SJCRH30 (cell line): ENCODE measurements around the gene C9orf78. TPM values are rescaled to one million over a fixed set of nuclear protein-coding genes. Genes with fewer than 3 reads are reported as not detected.

Experiments used
- DNase-seq, 2 experiments: peaks; one replicate each; pipeline ENCODE4 v3.0.0-alpha.2; 2015 to 2020
- H3K27ac ChIP-seq: fragments of 250-450 bp; sonication (Bioruptor Pico); 2 replicates; pipeline ENCODE4 v1.5.1; 2020; ENCODE audit warnings: mild to moderate bottlenecking, moderate library complexity
- H3K27me3 ChIP-seq: fragments of 250-450 bp; sonication (Bioruptor Pico); 2 replicates; pipeline ENCODE4 v1.5.1; 2020; ENCODE audit warnings: mild to moderate bottlenecking, moderate library complexity
- H3K36me3 ChIP-seq: fragments of 250-450 bp; sonication (Bioruptor Pico); 2 replicates; pipeline ENCODE4 v1.5.1; 2020; ENCODE audit warnings: mild to moderate bottlenecking, moderate library complexity
- H3K4me1 ChIP-seq: fragments of 250-450 bp; sonication (Bioruptor Pico); 2 replicates; pipeline ENCODE4 v1.5.1; 2020; ENCODE audit warnings: mild to moderate bottlenecking, moderate library complexity
- H3K4me3 ChIP-seq: fragments of 250-450 bp; sonication (Bioruptor Pico); 2 replicates; pipeline ENCODE4 v1.5.1; 2020; ENCODE audit warnings: mild to moderate bottlenecking, moderate library complexity
- H3K9me3 ChIP-seq: fragments of 250-450 bp; sonication (Bioruptor Pico); replicated peaks from 2 replicates; pipeline ENCODE4 v1.5.1; 2020; ENCODE audit warnings: mild to moderate bottlenecking, moderate library complexity
- total RNA-seq: library from RNA; depleted of rRNA; stranded (reverse); fragments of >200 nt; shearing (Covaris generic); gene quantifications from 2 replicates; pipeline ENCODE4 v1.2.3, GENCODE V29; 2014

C9orf78 gene
- total RNA-seq, 1 experiment from 2014 or later: 74.1 TPM

DNA sequence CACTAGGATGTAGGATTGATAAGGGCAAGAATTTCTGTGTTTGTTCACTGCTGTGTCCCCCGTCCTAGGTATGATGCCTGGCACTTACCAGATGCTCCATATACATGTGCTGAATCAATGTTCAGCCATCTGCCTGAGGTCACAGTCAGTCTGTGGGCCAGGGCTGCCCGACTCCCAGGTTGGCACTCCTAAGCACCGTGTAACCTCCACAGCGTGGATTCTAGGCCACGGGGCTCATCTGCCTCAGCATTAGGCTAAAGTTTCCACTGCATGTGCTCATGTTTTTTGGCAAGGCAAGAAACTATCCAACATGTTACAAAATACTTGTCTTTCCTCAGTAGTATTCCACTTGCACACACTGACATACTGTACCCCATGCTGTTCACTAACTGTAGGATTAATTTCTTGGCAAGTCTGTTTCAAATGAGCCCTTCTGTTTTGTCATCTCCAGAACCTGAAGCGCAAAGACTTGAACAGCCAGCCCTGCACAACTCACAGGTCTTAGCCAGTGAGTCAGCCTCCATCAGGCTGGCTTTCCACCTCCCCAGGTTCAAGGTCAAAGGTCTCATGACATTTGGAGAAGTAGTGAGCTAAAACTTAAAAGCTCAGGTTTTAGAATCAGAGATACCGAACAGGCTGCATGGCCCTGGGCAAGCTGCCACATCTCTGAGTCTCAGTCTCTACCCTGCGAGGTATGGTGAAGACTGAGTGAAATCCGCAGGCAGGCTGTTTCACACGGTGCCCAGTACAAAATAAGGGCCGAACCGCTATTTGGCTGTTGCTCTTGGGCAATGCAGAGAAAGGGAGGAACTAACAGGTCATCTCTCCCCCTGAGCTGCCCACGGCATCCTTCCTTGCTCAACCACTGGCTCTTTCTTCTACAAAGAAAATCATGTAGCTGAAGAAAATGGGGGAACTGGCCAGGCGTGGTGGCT lies 18.3 kb downstream of the C9orf78 start:
- peaks cover 40% of the 10 kb centered on the region for H3K36me3 ChIP-seq
- H3K4me1 ChIP-seq: no peaks in the 10 kb centered on the region
- H3K9me3 ChIP-seq: no peaks in the 10 kb centered on the region
- H3K27me3 ChIP-seq: no peaks in the 10 kb centered on the region
- H3K27ac ChIP-seq: no peak overlapping the region
- no peak for DNase-seq
- no peak overlapping the region for H3K4me3 ChIP-seq

- Histone ChIP-seq H3K27ac (no peak overlapping the region), H3K4me1 (no peaks in the 10 kb centered on the region), H3K9me3 (no peaks in the 10 kb centered on the region), H3K36me3 (peaks cover 31% of the 10 kb centered on the region), H3K4me3 (no peak overlapping the region), H3K27me3 (no peaks in the 10 kb centered on the region)
- no peak for DNase-seq
Observed at GRCh38 chr9:129815278-129815677, 19.8 kb downstream of the C9orf78 start.

GRCh38 chr9:129814432-129815223 lies 20.4 kb downstream of the C9orf78 start:
- Histone ChIP-seq H3K27me3 (no peaks in the 10 kb centered on the region), H3K4me1 (no peaks in the 10 kb centered on the region), H3K4me3 (no peak overlapping the region), H3K9me3 (no peaks in the 10 kb centered on the region), H3K36me3 (peaks cover 28% of the 10 kb centered on the region), H3K27ac (no peak overlapping the region)
- DNase-seq: no peak

GRCh38 chr9:129813661-129814060 lies 21.4 kb downstream of the C9orf78 start:
- no peaks in the 10 kb centered on the region for H3K9me3 ChIP-seq
- H3K27me3 ChIP-seq: no peaks in the 10 kb centered on the region
- no peak for DNase-seq
- peaks cover 28% of the 10 kb centered on the region for H3K36me3 ChIP-seq
- no peaks in the 10 kb centered on the region for H3K4me1 ChIP-seq
- no peak overlapping the region for H3K4me3 ChIP-seq
- H3K27ac ChIP-seq: no peak overlapping the region

DNA sequence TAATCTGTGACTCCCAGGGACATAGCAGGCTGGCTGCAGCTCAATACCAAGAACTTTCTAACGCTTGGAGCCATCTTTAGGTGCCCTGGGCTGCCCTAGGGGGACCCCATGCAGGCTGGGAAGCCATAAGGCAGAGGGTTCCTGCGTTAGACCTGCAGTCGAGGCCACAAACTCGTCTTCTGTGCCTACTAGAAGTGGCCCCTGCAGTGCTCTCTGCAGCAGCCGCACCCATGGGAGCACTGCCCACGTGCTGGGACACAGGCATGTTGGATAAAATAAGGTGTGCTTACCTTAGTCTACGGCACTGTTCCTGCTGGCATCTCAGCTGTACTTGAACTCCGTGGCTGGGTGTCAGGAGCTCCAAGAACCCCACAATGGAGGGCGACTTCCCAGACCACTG lies 22.7 kb downstream of the C9orf78 start:
- H3K4me1 ChIP-seq: no peaks in the 10 kb centered on the region
- H3K9me3 ChIP-seq: no peaks in the 10 kb centered on the region
- DNase-seq: no peak
- H3K36me3 ChIP-seq: peaks cover 20% of the 10 kb centered on the region; the same call in 1 of the 2 replicates
- no peak overlapping the region for H3K27ac ChIP-seq
- H3K4me3 ChIP-seq: no peak overlapping the region
- H3K27me3 ChIP-seq: no peaks in the 10 kb centered on the region

GRCh38 chr9:129811967-129812363 lies 23.1 kb downstream of the C9orf78 start:
- H3K36me3 ChIP-seq: peaks cover 20% of the 10 kb centered on the region; the same call in 1 of the 2 replicates
- H3K4me1 ChIP-seq: no peaks in the 10 kb centered on the region
- no peak for DNase-seq
- no peak overlapping the region for H3K27ac ChIP-seq
- no peak overlapping the region for H3K4me3 ChIP-seq
- H3K9me3 ChIP-seq: no peaks in the 10 kb centered on the region
- H3K27me3 ChIP-seq: no peaks in the 10 kb centered on the region

DNA sequence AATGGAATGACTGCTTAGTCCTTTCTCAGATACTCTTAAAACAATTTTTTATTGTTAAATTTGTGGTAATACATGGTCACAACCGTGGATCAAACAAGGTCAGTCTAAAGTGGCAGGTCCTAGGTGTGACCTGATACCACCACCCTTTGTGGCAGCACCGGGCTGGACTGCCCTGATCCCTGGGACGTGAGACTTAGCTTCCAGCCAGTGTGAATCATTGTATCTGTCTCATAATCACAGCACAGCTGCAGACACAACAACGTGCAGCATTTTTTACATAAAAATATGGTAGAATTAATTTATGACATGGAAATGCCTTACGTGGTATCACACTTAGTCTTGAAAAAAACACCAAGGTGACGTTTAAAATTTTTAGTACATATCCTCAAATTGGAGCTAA lies 24.3 kb downstream of the C9orf78 start:
- DNase-seq: no peak
- Histone ChIP-seq H3K36me3 (peaks cover 21% of the 10 kb centered on the region; the same call in 1 of the 2 replicates), H3K27me3 (no peaks in the 10 kb centered on the region), H3K9me3 (no peaks in the 10 kb centered on the region), H3K27ac (no peak overlapping the region), H3K4me1 (no peaks in the 10 kb centered on the region), H3K4me3 (no peak overlapping the region)

GRCh38 chr9:129810116-129810515 lies 25.0 kb downstream of the C9orf78 start:
- H3K9me3 ChIP-seq: no peaks in the 10 kb centered on the region
- no peak for DNase-seq
- H3K4me1 ChIP-seq: no peaks in the 10 kb centered on the region
- no peaks in the 10 kb centered on the region for H3K27me3 ChIP-seq
- 0 out of 2 replicates have a peak, but pooled peaks cover 18% of the 10 kb centered on the region for H3K36me3 ChIP-seq
- H3K4me3 ChIP-seq: no peak overlapping the region
- H3K27ac ChIP-seq: no peak overlapping the region

- Histone ChIP-seq H3K4me1 (no peaks in the 10 kb centered on the region), H3K36me3 (0 out of 2 replicates have a peak, but pooled peaks cover 18% of the 10 kb centered on the region), H3K9me3 (no peaks in the 10 kb centered on the region), H3K27me3 (no peaks in the 10 kb centered on the region), H3K4me3 (no peak overlapping the region), H3K27ac (no peak overlapping the region)
- DNase-seq: no peak
Observed at GRCh38 chr9:129809346-129809745, 25.7 kb downstream of the C9orf78 start.

GRCh38 chr9:129806061-129806460 lies 29.0 kb downstream of the C9orf78 start:
- Histone ChIP-seq H3K36me3 (0 out of 2 replicates have a peak, but pooled peaks cover 10% of the 10 kb centered on the region), H3K27ac (no peak overlapping the region), H3K4me3 (no peak overlapping the region), H3K27me3 (no peaks in the 10 kb centered on the region), H3K9me3 (no peaks in the 10 kb centered on the region), H3K4me1 (no peaks in the 10 kb centered on the region)
- DNase-seq: no peak

GRCh38 chr9:129803676-129804060 lies 31.4 kb downstream of the C9orf78 start:
- no peaks in the 10 kb centered on the region for H3K4me1 ChIP-seq
- H3K4me3 ChIP-seq: peak overlapping the region; percentile 88
- no peaks in the 10 kb centered on the region for H3K27me3 ChIP-seq
- H3K27ac ChIP-seq: no peak overlapping the region
- H3K36me3 ChIP-seq: 0 out of 2 replicates have a peak, but pooled peaks cover 5% of the 10 kb centered on the region
- H3K9me3 ChIP-seq: no peaks in the 10 kb centered on the region
- DNase-seq: no peak

GRCh38 chr9:129802833-129803675 lies 32.0 kb downstream of the C9orf78 start, which contains the start of gene TOR1B:
Gene TOR1B (plus strand): TSS chr9:129803184. CDS start chr9:129803213, 29 bp downstream.
- DNase-seq: peak; percentile 97

DNA sequence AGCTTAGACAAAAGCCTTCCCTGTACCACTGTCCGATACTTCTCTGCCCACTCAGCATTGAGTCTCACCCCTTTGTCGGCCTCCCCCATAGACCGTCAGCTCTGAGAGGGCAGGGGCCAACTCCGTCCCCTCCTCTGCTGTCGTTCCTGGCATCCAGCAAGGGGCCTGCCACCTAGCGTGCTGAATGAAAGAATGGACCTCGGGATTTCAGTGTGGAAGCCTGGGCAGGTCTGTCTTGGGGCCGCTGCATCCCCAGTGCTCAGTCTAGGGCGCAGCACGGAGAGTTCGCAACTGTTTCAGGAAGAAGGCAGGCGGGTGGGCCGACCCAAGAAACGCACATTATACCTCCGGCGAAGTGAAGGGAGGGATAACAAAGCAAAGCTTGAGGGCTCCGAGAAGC lies 33.6 kb downstream of the C9orf78 start:
- peaks cover 3% of the 10 kb centered on the region for H3K27me3 ChIP-seq
- no peak for DNase-seq
- H3K9me3 ChIP-seq: no peaks in the 10 kb centered on the region
- H3K4me3 ChIP-seq: no peak overlapping the region
- 0 out of 2 replicates have a peak, but pooled peaks cover under 1% of the 10 kb centered on the region for H3K36me3 ChIP-seq
- H3K27ac ChIP-seq: no peak overlapping the region
- no peaks in the 10 kb centered on the region for H3K4me1 ChIP-seq

More at GRCh38 chr9:129802833-129803675, 32.0 kb downstream of the C9orf78 start, which contains the start of gene TOR1B:
- no peaks in the 10 kb centered on the region for H3K9me3 ChIP-seq
- peak within 1 kb of the TSS; percentile 88 for H3K4me3 ChIP-seq
- H3K27me3 ChIP-seq: no peaks in the 10 kb centered on the region
- H3K36me3 ChIP-seq: 0 out of 2 replicates have a peak, but pooled peaks cover 5% of the 10 kb centered on the region
- no peaks in the 10 kb centered on the region for H3K4me1 ChIP-seq
- H3K27ac ChIP-seq: no peak within 1 kb of the TSS

DNA sequence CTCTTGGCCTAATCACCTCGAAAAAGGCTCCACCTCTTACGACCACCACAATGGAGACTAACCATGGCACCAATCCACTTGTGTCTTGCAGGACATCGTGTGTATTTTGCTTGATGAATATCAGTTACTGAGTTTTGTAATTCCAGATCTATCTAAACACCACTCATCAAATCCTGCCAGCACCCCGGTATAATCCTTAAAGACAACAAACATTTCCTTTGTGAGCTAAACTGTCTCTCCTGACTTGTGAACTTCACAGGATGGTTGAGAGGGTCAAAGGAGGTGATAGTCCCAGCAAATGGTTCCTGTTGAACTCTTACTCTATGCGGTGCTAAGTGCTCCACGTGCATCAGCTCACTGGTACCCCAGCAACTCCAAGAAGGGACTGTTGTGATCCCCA lies 36.1 kb downstream of the C9orf78 start:
- H3K36me3 ChIP-seq: no peaks in the 10 kb centered on the region
- no peak for DNase-seq
- no peak overlapping the region for H3K27ac ChIP-seq
- H3K9me3 ChIP-seq: no peaks in the 10 kb centered on the region
- H3K4me1 ChIP-seq: no peaks in the 10 kb centered on the region
- H3K27me3 ChIP-seq: peaks cover 15% of the 10 kb centered on the region
- H3K4me3 ChIP-seq: no peak overlapping the region
